BJ (cell line): ENCODE measurements around the gene NECAB2. TPM values are rescaled to one million over a fixed set of nuclear protein-coding genes. Genes with fewer than 3 reads are reported as not detected.

Experiments
- CTCF ChIA-PET: fragments of 350-600 bp; formaldehyde crosslinking; extraction: SDS; loops from one replicate; lab custom pipeline; 2021; ENCODE audit warnings: antibody characterized with exemption, inconsistent platforms; lab: Yijun Ruan, JAX
- POLR2A ChIA-PET: fragments of 300-600 bp; sonication (Branson Sonifier 250); formaldehyde crosslinking; extraction: SDS; loops from one replicate; lab custom pipeline; 2021; ENCODE audit warnings: antibody characterized with exemption; lab: Charles Lee
- DNase-seq: peaks from one replicate; pipeline ENCODE4 v3.0.0-alpha.2; 2011; ENCODE audit warnings: low read depth
- H3K27me3 ChIP-seq: 2 replicates; pipeline ENCODE4 v1.6.0; 2011; ENCODE audit warnings: low read length; ENCODE audit not compliant: control insufficient read depth, insufficient read depth
- H3K36me3 ChIP-seq: 2 replicates; pipeline ENCODE4 v1.5.1; 2011; ENCODE audit warnings: low read length; ENCODE audit not compliant: control insufficient read depth, insufficient read depth
- H3K4me3 ChIP-seq: 2 replicates; pipeline ENCODE4 v1.5.1; 2011; ENCODE audit warnings: low read depth, mild to moderate bottlenecking, control low read depth, low read length
- CTCF ChIP-seq: IDR thresholded peaks from 2 replicates; pipeline ENCODE4 v1.5.1; 2011; ENCODE audit warnings: low read depth, mild to moderate bottlenecking, control low read depth, inconsistent platforms, low read length, moderate library complexity; ENCODE audit not compliant: insufficient read depth
- polyA plus RNA-seq: library from polyadenylated mRNA; depleted of rRNA; stranded (reverse); fragments of >200 nt; gene quantifications from 2 replicates; pipeline ENCODE4 v1.2.3, GENCODE V29; 2011

NECAB2 gene
- polyA plus RNA-seq, 1 experiment = 0.15 TPM

- Histone ChIP-seq H3K27me3 (peaks cover 5% of the 10 kb centered on the region), H3K4me3 (no peak overlapping the region), H3K36me3 (no peaks in the 10 kb centered on the region)
- ChIA-PET POLR2A (no interaction called here), CTCF (interaction anchor here (1.0 kb wide), 1 partner anchor 89 kb away, joined by 3 read pairs; no protein-coding TSS in a partner anchor)
- no peak for DNase-seq
- no peak for TF ChIP-seq CTCF
These were observed 6.4 kb downstream of the NECAB2 start for GRCh38 chr16:83974475-83974874.

- H3K4me3 ChIP-seq = no peak overlapping the region
- no peak for TF ChIP-seq CTCF
- H3K27me3 ChIP-seq = no peaks in the 10 kb centered on the region; the same call in 1 of the 2 replicates
- ChIA-PET POLR2A (no interaction called here), CTCF (no interaction called here)
- DNase-seq = no peak
- no peaks in the 10 kb centered on the region for H3K36me3 ChIP-seq
These were observed 7.7 kb downstream of the NECAB2 start for GRCh38 chr16:83975590-83976260.

GRCh38 chr16:83977056-83977815, 9.2 kb downstream of the NECAB2 start:
- Histone ChIP-seq H3K27me3 (no peaks in the 10 kb centered on the region; the same call in 1 of the 2 replicates), H3K4me3 (no peak overlapping the region), H3K36me3 (no peaks in the 10 kb centered on the region)
- no peak for DNase-seq
- POLR2A ChIA-PET = interaction anchor here (0.7 kb wide), 1 partner anchor 12 kb away, joined by 3 read pairs; no protein-coding TSS in a partner anchor
- TF ChIP-seq CTCF = no peak
- CTCF ChIA-PET = interaction anchor here (0.7 kb wide), 1 partner anchor 20 kb away, joined by 4 read pairs; no protein-coding TSS in a partner anchor

GRCh38 chr16:83978401-83978904, 10.4 kb downstream of the NECAB2 start:
- no peak overlapping the region for H3K4me3 ChIP-seq
- no peak for TF ChIP-seq CTCF
- no peaks in the 10 kb centered on the region; the same call in 1 of the 2 replicates for H3K27me3 ChIP-seq
- no peak for DNase-seq
- H3K36me3 ChIP-seq = no peaks in the 10 kb centered on the region
- ChIA-PET POLR2A (no interaction called here), CTCF (interaction anchor here (0.6 to 1.3 kb wide), 3 partner anchors 16 to 87 kb away, joined by 3 to 5 read pairs (median 3); no protein-coding TSS in a partner anchor)

- ChIA-PET CTCF (no interaction called here), POLR2A (no interaction called here)
- TF ChIP-seq CTCF = no peak
- no peak for DNase-seq
- H3K4me3 ChIP-seq = no peak overlapping the region
- H3K36me3 ChIP-seq = no peaks in the 10 kb centered on the region
- H3K27me3 ChIP-seq = no peaks in the 10 kb centered on the region; the same call in 1 of the 2 replicates
These were observed 11.4 kb downstream of the NECAB2 start for GRCh38 chr16:83979441-83979840.
